ENCODE results near the gene KRT6A.

The KRT6A gene

DNA sequence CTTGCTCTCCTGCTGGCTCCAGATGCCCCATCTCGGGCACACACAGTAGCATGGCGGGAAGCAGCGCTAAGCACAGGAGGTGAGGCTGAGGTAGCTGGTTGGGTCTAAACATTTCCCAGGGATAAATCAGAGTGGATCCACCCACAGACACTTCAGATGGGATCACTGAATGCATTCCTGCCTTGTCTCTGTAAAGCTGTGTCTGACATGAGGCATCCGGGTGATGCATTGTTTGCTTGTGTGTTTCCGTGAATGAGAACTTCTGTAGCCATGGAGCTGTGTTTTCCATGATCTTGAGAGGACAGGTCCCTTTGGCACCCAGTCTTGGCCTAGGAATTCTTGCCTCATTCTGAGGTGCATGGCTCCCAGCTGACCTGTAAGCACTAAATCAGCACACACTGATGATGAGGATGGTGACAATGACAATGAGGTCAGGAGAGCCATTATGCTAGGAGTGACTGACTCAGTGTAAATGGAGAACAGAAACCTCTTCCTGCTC, 52.2 kb downstream of the KRT6A start:
- H3K36me3 ChIP-seq = no peaks in the 10 kb centered on the region
- TF ChIP-seq, protein P1, sequence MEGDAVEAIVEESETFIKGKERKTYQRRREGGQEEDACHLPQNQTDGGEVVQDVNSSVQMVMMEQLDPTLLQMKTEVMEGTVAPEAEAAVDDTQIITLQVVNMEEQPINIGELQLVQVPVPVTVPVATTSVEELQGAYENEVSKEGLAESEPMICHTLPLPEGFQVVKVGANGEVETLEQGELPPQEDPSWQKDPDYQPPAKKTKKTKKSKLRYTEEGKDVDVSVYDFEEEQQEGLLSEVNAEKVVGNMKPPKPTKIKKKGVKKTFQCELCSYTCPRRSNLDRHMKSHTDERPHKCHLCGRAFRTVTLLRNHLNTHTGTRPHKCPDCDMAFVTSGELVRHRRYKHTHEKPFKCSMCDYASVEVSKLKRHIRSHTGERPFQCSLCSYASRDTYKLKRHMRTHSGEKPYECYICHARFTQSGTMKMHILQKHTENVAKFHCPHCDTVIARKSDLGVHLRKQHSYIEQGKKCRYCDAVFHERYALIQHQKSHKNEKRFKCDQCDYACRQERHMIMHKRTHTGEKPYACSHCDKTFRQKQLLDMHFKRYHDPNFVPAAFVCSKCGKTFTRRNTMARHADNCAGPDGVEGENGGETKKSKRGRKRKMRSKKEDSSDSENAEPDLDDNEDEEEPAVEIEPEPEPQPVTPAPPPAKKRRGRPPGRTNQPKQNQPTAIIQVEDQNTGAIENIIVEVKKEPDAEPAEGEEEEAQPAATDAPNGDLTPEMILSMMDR (IDR thresholded peaks at IDR 0.05; ENCODE audit: low read depth, low read length) = no peak
- no peaks in the 10 kb centered on the region for H3K9me3 ChIP-seq (ENCODE audit: severe bottlenecking)
- H3K4me3 ChIP-seq (ENCODE audit: low read depth, low read length) = no peak overlapping the region
- H3K27ac ChIP-seq = no peak overlapping the region
- peaks cover 95% of the 10 kb centered on the region for H3K27me3 ChIP-seq (ENCODE audit: insufficient read depth, low read depth, severe bottlenecking)
- DNase-seq = no peak

DNA sequence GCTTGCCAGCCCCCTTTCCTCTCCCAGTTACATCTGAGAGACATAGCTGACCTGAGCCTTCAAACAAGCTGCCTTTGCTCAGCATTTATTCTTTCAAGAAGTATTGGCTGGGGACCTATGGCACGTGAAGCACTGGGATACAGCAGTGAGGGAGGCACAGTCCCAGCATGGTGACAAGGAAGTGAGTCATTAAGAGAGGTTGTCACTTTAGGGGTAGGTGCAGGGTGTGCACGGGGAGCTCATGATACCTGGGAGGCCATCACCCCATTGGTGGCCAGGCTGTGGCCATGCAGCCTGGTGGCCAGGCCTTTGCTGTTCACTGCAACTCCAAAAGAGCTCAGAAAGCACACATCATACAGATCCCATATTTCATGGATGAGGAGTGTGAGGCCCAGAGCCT, 53.2 kb downstream of the KRT6A start:
- TF ChIP-seq, protein P1 (IDR thresholded peaks at IDR 0.05; ENCODE audit: low read depth, low read length) = no peak

DNA sequence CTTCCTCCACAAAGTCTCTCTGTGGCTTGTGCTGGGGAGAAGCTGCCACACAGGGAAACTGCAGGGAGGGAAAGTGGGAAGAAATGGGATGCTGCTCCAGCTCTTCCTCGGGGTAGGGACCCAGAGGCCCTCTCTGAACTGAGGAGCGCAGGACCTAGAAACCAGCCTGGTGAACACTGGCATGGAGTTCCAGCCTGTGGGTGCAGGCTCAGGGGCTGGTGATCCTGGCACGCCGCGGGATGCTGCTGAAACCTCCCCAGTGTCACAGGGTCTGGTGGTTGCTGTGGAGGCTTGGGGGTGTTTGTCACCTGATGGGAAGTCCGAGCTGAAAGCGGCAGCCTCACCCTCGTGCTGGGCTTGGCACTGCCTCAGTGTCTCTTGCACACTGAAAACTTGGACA, 53.6 kb downstream of the KRT6A start:
- H3K27ac ChIP-seq = no peak overlapping the region
- TF ChIP-seq, protein P1 (IDR thresholded peaks at IDR 0.05; ENCODE audit: low read depth, low read length) = no peak
- no peaks in the 10 kb centered on the region for H3K36me3 ChIP-seq

More for the DNA sequence above, 53.2 kb downstream of the KRT6A start:
- H3K4me3 ChIP-seq (ENCODE audit: low read depth, low read length) = no peak overlapping the region
- DNase-seq = no peak
- H3K27ac ChIP-seq = no peak overlapping the region
- peaks cover 95% of the 10 kb centered on the region for H3K27me3 ChIP-seq (ENCODE audit: insufficient read depth, low read depth, severe bottlenecking)
- no peaks in the 10 kb centered on the region for H3K9me3 ChIP-seq (ENCODE audit: severe bottlenecking)
- H3K36me3 ChIP-seq = no peaks in the 10 kb centered on the region

DNA sequence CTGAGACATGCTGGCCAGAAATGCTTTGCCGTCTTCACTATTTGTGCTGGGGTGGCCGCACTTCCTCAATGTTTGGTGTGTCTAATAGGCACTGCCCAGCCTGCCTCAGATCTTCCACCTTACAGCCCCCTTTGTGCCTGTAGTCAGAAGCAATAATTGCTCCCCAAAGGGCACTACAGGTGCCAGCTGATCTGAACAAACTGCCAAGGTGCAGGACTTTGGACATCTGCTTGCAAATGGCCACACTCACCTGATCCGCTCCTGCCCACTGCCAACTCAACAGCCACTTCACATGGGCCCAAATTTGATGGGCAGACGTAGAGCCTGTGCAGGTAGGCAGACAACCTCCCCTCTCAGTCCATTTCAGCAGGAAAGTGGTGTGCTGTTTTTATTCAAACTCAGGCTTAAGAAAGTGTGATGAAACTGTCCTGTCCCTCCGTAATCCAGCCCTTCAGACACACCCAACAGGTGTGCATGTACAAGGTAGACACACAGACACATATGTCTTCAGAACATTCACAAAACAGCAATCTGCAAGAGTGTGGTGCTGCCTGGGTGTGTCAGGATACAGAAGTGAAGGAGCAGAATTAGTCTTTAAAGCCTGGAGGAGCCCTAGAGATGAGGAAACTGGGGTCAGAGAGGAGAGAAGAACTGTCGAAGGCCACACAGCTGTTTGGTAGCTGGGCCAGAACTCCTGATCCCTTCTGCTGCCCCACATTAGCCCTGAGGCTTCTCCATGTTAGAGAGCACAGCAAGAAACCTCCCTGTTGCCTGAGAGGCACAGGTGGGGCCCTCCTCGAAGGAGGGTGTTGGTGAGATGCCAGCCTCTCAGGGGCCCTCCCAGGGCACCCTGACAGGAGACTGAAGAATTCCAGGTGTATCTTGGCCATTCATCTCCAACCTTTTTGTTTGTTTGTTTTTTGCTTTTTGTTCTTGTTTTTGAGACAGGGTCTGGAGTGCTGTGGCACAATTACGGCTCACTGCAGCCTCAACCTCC, 54.5 kb downstream of the KRT6A start:
- no peak for DNase-seq
- TF ChIP-seq, protein P1 (IDR thresholded peaks at IDR 0.05; ENCODE audit: low read depth, low read length) = no peak
- Histone ChIP-seq H3K4me3 (ENCODE audit: low read depth, low read length) (no peak overlapping the region), H3K9me3 (ENCODE audit: severe bottlenecking) (no peaks in the 10 kb centered on the region), H3K27ac (no peak overlapping the region), H3K36me3 (no peaks in the 10 kb centered on the region), H3K27me3 (ENCODE audit: insufficient read depth, low read depth, severe bottlenecking) (peaks cover 98% of the 10 kb centered on the region)

More for the DNA sequence above, 53.6 kb downstream of the KRT6A start:
- H3K9me3 ChIP-seq (ENCODE audit: severe bottlenecking) = no peaks in the 10 kb centered on the region
- no peak overlapping the region for H3K4me3 ChIP-seq (ENCODE audit: low read depth, low read length)
- H3K27me3 ChIP-seq (ENCODE audit: insufficient read depth, low read depth, severe bottlenecking) = peaks cover 95% of the 10 kb centered on the region
- no peak for DNase-seq

DNA sequence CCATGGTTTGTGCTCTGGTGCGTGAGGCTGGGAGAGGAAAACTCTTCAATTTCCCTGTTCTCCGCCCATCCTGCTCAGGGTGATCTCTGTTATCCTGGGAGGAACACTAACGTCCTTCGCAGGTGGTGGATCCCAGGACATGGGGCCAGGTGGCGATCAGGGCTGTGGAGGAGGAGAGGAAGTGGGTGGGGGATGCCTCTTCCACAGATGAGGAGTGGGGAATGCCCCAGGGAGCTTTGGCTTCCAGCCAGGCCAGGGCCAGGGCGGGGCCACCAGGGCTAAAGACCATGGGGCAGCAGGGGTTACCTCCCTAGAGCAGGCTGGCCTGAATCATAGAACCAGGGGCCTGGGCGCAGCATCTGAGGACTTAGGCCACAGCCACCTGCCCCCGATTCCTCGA, 55.5 kb downstream of the KRT6A start:
- Histone ChIP-seq H3K27me3 (ENCODE audit: insufficient read depth, low read depth, severe bottlenecking) (peaks cover 97% of the 10 kb centered on the region), H3K4me3 (ENCODE audit: low read depth, low read length) (no peak overlapping the region), H3K27ac (no peak overlapping the region), H3K36me3 (no peaks in the 10 kb centered on the region), H3K9me3 (ENCODE audit: severe bottlenecking) (no peaks in the 10 kb centered on the region)
- no peak for DNase-seq
- TF ChIP-seq, protein P1 (IDR thresholded peaks at IDR 0.05; ENCODE audit: low read depth, low read length) = no peak

Measured in WERI-Rb-1 (cell line).